Stimulated activated CD8-positive, alpha-beta memory T cell treated with anti-CD3 and anti-CD28 coated beads, Interleukin-7, amount 100 ng/mL, for 1 hour (primary cell): ENCODE data around the gene GOSR2.
"Not testable (repeated sequence)": the region's sequence is repeated elsewhere in the genome, so short reads cannot be mapped to it uniquely, and the experiment has no call there.

ENCODE experiments used
- DNase-seq, 2 donors: peaks; one replicate each; pipeline ENCODE4 v3.0.0-alpha.2; 2020; ENCODE audit warnings: low read depth in 2 of 2

Gene GOSR2

DNA sequence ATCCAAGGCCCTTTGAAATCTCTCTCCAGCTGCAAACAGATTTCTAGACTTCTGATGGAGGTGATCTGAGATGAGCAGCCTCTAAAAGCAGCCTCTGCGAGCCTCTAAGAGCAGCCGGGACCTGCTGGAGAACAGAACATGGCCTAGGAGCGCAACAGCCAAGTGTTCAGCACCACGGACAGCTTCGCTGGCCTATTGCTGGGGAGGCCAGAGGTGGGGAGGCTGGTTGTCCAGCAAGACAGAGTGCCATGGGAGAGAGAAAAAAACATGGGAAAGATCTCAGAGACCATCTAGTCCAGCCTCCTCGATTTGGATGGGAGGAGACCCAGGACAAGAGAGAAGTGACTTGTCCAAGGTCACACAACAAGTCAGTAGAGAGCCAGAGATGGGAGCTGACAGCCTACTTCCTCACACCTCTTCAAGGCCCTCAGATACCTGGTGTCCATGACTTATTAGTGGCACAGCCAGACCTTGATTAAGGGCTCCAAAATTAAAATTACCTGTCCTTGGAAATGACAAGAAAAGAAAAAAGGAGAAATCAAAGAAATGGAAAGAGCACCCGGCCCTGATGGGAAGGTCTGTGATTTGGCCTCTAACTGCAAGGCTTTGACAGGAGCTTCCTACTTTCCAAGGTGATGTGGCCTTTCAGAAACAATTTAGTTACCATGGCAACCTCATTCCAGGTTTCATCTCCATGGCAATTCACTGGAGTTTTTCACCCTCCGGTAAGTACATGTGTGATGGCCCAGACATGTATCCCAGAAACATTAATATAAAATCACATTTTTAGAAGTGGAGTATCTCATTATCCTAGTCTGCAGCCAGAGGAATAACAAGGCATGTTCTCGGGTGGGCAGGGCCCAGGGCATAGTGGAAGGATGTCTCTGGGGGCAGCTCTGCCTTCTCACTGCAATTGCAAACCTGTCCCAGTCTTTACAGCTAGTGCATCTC is 41.6 kb downstream of the GOSR2 start:
- DNase-seq = no peak

DNA sequence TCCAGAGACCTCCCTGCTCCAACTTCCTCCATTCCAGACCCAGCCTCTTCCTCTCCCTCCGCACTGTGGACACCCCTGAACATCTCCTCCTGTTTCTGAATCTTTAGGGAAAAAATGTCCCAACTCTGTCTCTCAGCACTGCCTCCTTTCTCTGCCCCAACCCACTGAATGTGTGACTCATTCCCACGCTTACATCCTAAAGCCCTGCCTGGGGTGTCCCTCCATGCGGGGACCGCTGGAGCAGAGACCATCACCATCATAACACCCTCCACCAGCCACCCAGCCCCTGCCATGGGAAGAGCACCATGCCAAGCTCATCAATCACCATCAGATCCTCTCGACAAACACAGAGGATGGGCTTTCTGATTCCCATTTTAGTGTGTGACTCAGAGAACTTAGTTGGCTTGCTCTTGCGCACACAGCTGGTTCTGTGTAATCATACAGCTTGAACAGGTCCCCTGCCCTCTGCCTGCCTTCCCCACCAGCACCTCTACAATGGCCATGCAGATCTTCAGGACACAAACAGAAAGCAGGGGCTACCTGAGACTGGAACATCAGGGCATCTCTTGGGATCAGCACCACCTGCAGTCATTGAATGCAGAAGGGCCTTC is 45.4 kb downstream of the GOSR2 start:
- no peak for DNase-seq

DNA sequence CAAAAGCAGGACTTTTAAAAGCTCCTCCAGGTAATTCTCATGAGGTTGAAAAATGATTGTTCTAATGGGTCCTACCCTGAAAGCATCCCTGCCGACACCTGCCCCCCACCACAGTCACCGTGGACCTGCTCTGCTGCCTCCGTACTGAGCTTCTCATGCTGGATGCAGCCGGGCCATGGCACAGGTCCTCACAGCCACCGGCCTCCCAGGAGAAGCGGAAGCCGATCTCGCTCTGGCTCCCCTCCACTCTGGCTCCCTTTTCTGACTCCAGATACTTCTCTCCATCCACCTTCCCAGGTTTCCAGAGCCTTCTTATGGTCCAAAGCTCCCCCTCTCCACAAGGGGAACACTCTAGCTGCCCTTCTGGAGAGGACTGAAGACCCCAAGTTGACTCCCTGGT is 45.9 kb downstream of the GOSR2 start:
- DNase-seq = no peak

GRCh38 chr17:46971647-46972300 is 48.8 kb downstream of the GOSR2 start:
- no peak for DNase-seq

GRCh38 chr17:46972346-46972745 is 49.4 kb downstream of the GOSR2 start:
- DNase-seq = no peak

GRCh38 chr17:46974086-46974485 is 51.1 kb downstream of the GOSR2 start:
- no peak for DNase-seq

DNA sequence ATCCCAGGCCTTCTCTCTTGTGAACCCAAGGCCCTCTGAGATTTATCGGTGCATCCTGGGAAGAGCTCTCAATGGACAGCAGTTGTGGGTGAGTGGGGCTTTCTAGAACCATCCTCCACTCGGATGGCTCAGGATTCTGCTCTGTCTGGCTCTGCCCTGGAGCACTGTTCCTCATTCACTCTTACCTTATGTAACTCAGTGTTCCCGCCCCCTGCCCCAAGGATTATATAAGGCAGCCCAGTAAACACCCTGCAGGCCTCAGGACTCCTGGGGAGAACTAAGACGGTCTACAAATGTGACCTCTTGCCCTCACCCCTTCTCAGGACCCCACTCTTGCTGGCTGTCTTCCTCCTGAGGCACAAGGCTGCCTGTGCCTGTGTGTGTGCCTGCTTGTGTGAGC is 52.3 kb downstream of the GOSR2 start:
- DNase-seq = no peak

GRCh38 chr17:46976626-46977270 is 53.8 kb downstream of the GOSR2 start:
- DNase-seq = no peak

DNA sequence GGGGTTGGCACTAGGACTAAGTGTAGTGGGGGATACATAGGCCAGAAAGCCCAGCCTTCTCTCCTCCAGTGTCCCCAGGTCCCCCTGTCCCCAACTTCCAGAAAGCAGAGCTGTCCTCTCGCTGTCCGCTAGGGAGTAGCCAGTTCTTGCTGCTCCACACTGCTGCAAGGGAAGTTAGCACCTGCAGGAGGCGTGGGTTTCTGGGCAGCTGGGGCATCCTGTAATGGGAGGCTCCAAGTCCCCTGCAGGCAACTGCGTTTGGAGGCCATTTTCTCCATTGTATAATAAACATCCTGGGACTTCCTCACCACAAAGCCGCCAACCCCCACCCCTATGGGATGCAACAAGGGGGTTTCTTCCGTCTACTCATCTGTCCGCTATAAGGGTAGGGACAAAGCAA is 54.4 kb downstream of the GOSR2 start:
- DNase-seq = no peak

GRCh38 chr17:46977750-46978488 is 55.0 kb downstream of the GOSR2 start:
- no peak for DNase-seq

GRCh38 chr17:46978489-46979146 is 55.7 kb downstream of the GOSR2 start:
- no peak for DNase-seq

GRCh38 chr17:46979147-46979863 is 56.3 kb downstream of the GOSR2 start, which contains the start of gene RPRML:
TSS of gene RPRML (minus strand) at chr17:46979253. CDS start at chr17:46979007, 246 bp downstream.
- no peak for DNase-seq

GRCh38 chr17:46982577-46982976 is 59.6 kb downstream of the GOSR2 start:
- no peak for DNase-seq

- no peak for DNase-seq
Observed at GRCh38 chr17:46983782-46984181, 60.8 kb downstream of the GOSR2 start.

DNA sequence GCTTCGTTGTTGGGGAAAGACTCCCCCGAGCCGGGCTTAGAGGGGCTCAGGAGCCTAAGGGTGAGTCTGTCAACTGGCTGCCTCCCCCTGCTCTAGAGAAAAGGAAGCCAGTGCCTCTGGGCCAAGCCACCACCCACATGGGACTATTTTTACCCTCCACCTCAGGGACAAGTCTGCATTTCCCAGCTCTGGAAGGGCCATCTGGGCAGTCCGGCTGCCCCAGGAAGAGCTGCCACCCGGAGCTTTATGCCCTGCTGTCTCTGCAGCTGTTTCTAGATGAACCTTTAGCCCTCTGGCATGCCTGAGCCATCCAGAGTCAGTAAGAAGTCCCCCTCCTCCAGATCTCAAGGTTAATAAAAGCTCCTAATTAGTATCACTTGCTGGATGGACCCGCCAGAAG is 61.4 kb downstream of the GOSR2 start:
- no peak for DNase-seq

DNA sequence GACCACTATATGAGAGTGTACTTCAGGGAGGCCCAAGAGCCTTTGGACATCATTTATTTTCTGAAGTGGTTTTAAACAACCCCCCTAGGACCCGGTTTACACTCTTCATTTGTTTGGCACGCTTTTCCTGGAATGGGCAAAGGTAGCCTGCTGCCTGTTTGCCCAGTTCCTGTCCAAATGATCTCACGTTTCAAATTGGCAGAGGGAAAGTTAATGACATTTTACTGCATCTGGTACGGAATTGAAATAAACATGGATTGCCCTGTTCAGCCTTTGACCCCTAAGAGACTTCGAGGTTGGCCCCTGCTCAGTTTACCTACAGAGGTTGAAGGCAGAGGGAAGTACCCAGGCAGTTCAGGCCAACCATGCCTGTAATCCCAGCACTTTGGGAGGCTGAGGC is 61.9 kb downstream of the GOSR2 start:
- DNase-seq = no peak

- DNase-seq = no peak
Observed at GRCh38 chr17:46986366-46986765, 63.4 kb downstream of the GOSR2 start.

GRCh38 chr17:46987927-46988326 is 65.0 kb downstream of the GOSR2 start:
- DNase-seq = not testable (repeated sequence)

DNA sequence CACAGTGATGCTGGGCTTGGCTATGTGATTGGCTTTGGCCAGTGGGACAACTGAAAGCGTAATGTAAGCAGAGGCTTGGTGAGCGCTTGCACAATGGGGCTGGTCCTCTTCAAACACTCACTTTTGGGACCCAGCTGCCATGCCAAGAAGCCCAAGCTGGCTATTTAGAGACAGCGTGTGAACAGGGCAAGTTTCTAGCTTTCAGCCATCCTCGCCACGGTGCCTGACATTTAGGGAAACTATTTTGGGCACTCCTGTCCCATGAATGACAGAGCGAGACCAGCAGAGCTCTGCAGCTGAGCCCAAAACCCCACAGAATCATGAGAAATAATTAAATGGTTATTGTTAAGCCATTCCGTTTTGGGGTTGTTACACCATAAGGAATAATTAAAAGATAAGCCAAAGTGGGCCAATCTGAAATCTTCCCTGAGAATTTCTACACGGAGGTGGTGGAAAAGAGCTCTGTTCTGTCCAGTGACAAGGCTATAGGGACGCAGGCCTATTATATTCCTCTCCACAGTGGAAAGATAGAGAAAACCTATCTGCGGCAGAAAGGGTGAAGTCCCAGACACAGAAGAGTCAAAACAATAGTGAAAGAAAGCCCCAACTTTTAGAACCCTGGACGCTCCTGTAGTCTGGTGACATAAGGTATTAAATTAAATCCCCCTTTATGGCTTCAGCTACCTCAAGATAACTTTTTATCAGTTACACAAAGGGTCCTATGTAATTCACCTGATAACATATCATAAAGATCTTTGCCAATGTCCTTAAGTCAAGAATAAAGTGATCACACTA is 66.9 kb downstream of the GOSR2 start:
- DNase-seq = no peak
